OCI-LY7 (cell line): Measurements from ENCODE around the gene C19orf67. TPM values are rescaled to one million over a fixed set of nuclear protein-coding genes. Genes with fewer than 3 reads are reported as not detected.

ENCODE experiments used
- BruUV-seq: library from RNA; stranded (reverse); fragments of 400-500 nt; replicated peaks from 2 replicates; lab custom pipeline; 2021; lab: Mats Ljungman, UMichigan
- CTCF ChIA-PET: fragments of 300-600 bp; sonication (Branson Sonifier 250); formaldehyde crosslinking; loops from one replicate; lab custom pipeline; 2022; ENCODE audit warnings: antibody characterized with exemption; ENCODE audit not compliant: unreplicated experiment; lab: Charles Lee
- POLR2A ChIA-PET: fragments of 300-600 bp; sonication (Branson Sonifier 250); formaldehyde crosslinking; loops from one replicate; lab custom pipeline; 2022; ENCODE audit warnings: antibody characterized with exemption; lab: Charles Lee
- DNase-seq: peaks from one replicate; pipeline ENCODE4 v3.0.0-alpha.2; 2015; ENCODE audit warnings: low spot score
- H2AFZ ChIP-seq: fragments of 200-600 bp; sonication (generic), shearing (Covaris generic); 2 replicates; pipeline ENCODE4 v1.6.1; 2014; ENCODE audit warnings: mild to moderate bottlenecking, antibody characterized with exemption, low read length, moderate library complexity
- H3K27ac ChIP-seq: fragments of 200-600 bp; sonication (generic); 2 replicates; pipeline ENCODE4 v1.5.1; 2014; ENCODE audit warnings: mixed run types, low read depth, mild to moderate bottlenecking, moderate library complexity, low read length, inconsistent platforms; ENCODE audit not compliant: poor library complexity, severe bottlenecking
- H3K36me3 ChIP-seq: fragments of 200-600 bp; sonication (generic); 2 replicates; pipeline ENCODE4 v1.6.1; 2014; ENCODE audit warnings: mild to moderate bottlenecking, antibody characterized with exemption, low read length, moderate library complexity, mixed read lengths; ENCODE audit not compliant: insufficient read depth
- H3K4me1 ChIP-seq: fragments of 200-600 bp; sonication (generic); 2 replicates; pipeline ENCODE4 v1.5.1; 2014; ENCODE audit warnings: mild to moderate bottlenecking, low read length; ENCODE audit not compliant: insufficient read depth, poor library complexity, severe bottlenecking
- H3K4me2 ChIP-seq: fragments of 200-600 bp; sonication (generic); 2 replicates; pipeline ENCODE4 v1.6.1; 2014; ENCODE audit warnings: mild to moderate bottlenecking, low read length
- H3K4me3 ChIP-seq: fragments of 200-600 bp; sonication (generic); 2 replicates; pipeline ENCODE4 v1.5.1; 2014; ENCODE audit warnings: mild to moderate bottlenecking, low read depth, low read length; ENCODE audit not compliant: poor library complexity, severe bottlenecking
- H3K79me2 ChIP-seq: fragments of 200-600 bp; sonication (generic); 2 replicates; pipeline ENCODE4 v1.6.1; 2016; ENCODE audit warnings: low read depth, mild to moderate bottlenecking, low read length, moderate library complexity, mixed read lengths; ENCODE audit not compliant: insufficient read depth
- H3K9me2 ChIP-seq: fragments of 200-600 bp; sonication (generic); 2 replicates; pipeline ENCODE4 v1.6.1; 2016; ENCODE audit warnings: mild to moderate bottlenecking, low read length, mixed read lengths; ENCODE audit not compliant: insufficient read depth
- H3K9me3 ChIP-seq: fragments of 200-600 bp; sonication (generic); 2 replicates; pipeline ENCODE4 v1.6.1; 2014; ENCODE audit warnings: mild to moderate bottlenecking, mixed run types, low read length, mixed read lengths
- H4K20me1 ChIP-seq: fragments of 200-600 bp; sonication (generic); 2 replicates; pipeline ENCODE4 v1.6.1; 2014; ENCODE audit warnings: mild to moderate bottlenecking, antibody characterized with exemption, low read length, moderate library complexity, mixed read lengths; ENCODE audit not compliant: insufficient read depth
- CTCF ChIP-seq: fragments of 200-600 bp; sonication (generic); conservative IDR thresholded peaks from 2 replicates; pipeline ENCODE4 v1.5.1; 2014; ENCODE audit warnings: mild to moderate bottlenecking, antibody characterized with exemption, low read length, moderate library complexity, mixed read lengths
- EZH2phosphoT487 ChIP-seq: fragments of 200-600 bp; sonication (generic); IDR thresholded peaks from 2 replicates; pipeline ENCODE4 v1.6.1; 2018; ENCODE audit warnings: low read depth, borderline replicate concordance, mild to moderate bottlenecking, mixed run types, antibody characterized with exemption, low read length, moderate library complexity, mixed read lengths
- intact Hi-C: fragments of 100-400 bp; cut with micrococcal nuclease; formaldehyde crosslinking; loops from one replicate; pipeline ENCODE4 v1.10.0; 2022; ENCODE audit not compliant: unreplicated experiment
- total RNA-seq, 2 experiments: library from RNA; depleted of rRNA in 1 of 2; stranded (reverse); fragments of >200 nt in 1 of 2; shearing (Covaris generic) in 1 of 2; gene quantifications; 2 replicates each; pipeline ENCODE4 v1.2.3, GENCODE V29; 2014 to 2022

Gene C19orf67
- total RNA-seq, 2 experiments from 2014 or later, result 1.4 to 2.6 TPM

GRCh38 chr19:14081797-14082674 lies 3.5 kb downstream of the C19orf67 start:
- Histone ChIP-seq H3K4me1 (peaks cover 19% of the 10 kb centered on the region), H3K4me3 (peak overlapping the region; percentile 72), H3K27ac (no peak overlapping the region), H3K4me2 (peak overlapping the region; percentile 90), H3K79me2 (no peaks in the 10 kb centered on the region), H2AFZ (peak overlapping the region; percentile 74), H3K36me3 (peaks cover 20% of the 10 kb centered on the region; the same call in 1 of the 2 replicates), H4K20me1 (no peaks in the 10 kb centered on the region), H3K9me3 (no peaks in the 10 kb centered on the region), H3K9me2 (no peaks in the 10 kb centered on the region)
- CTCF ChIA-PET, result no interaction called here
- DNase-seq, result no peak
- intact Hi-C loops, result loop anchor here (1.0 kb wide), 1 partner anchor 76 kb away; the partner anchor contains the start of gene RFX1
- BruUV-seq, result no TSS peak
- POLR2A ChIA-PET, result interaction anchor here (1.1 kb wide), 1 partner anchor 130 kb away, joined by 3 read pairs; the partner anchor contains the start of gene DCAF15
- TF ChIP-seq EZH2phosphoT487 (no peak), CTCF (no peak)

- no peaks in the 10 kb centered on the region for H4K20me1 ChIP-seq
- BruUV-seq, result TSS peak; percentile 84
- peaks cover 19% of the 10 kb centered on the region for H3K4me1 ChIP-seq
- peaks cover 11% of the 10 kb centered on the region; the same call in 1 of the 2 replicates for H3K36me3 ChIP-seq
- H3K27ac ChIP-seq, result peak overlapping the region; percentile 54
- ChIA-PET POLR2A (interaction anchor here (0.6 to 1.1 kb wide), 2 partner anchors 129 to 350 kb away, joined by 3 read pairs; partner anchors contain the start of gene DCAF15), CTCF (no interaction called here)
- H3K4me3 ChIP-seq, result peak overlapping the region; percentile 72
- no peaks in the 10 kb centered on the region for H3K79me2 ChIP-seq
- peak overlapping the region; percentile 74 for H2AFZ ChIP-seq
- no peaks in the 10 kb centered on the region for H3K9me3 ChIP-seq
- H3K4me2 ChIP-seq, result peak overlapping the region; percentile 90
- intact Hi-C loops, result loop anchor here (1.0 kb wide), 1 partner anchor 75 kb away; the partner anchor contains the start of gene RFX1
- TF ChIP-seq CTCF, result no peak
- TF ChIP-seq EZH2phosphoT487, result no peak
- H3K9me2 ChIP-seq, result no peaks in the 10 kb centered on the region
- DNase-seq, result peak; percentile 100
Observed at GRCh38 chr19:14080887-14081796, 4.4 kb downstream of the C19orf67 start.
